Prostate gland (tissue), 2 donors: Measurements from ENCODE around the gene BDNF. TPM values are rescaled to one million over a fixed set of nuclear protein-coding genes. Genes with fewer than 3 reads are reported as not detected.

Source experiments
- DNase-seq: peaks from one replicate; pipeline ENCODE4 v3.0.0-alpha.2; 2019; ENCODE audit warnings: low spot score
- H3K27ac ChIP-seq, 2 donors: fragments of 200-600 bp; sonication (generic); 2 replicates each; pipeline ENCODE4 v1.5.1; 2017 to 2019
- H3K27me3 ChIP-seq: fragments of 200-600 bp; sonication (generic); replicated peaks from 2 replicates; pipeline ENCODE4 v1.5.1; 2019; ENCODE audit not compliant: insufficient read depth
- H3K36me3 ChIP-seq, 2 donors: fragments of 200-600 bp; sonication (generic); 1 replicate in 1 of 2; 2 replicates in 1 of 2; pipeline versions ENCODE4 v1.5.1 to v1.8.1; 2017 to 2019
- H3K4me1 ChIP-seq: fragments of 200-600 bp; sonication (generic); replicated peaks from 2 replicates; pipeline ENCODE4 v1.5.1; 2019
- H3K4me3 ChIP-seq, 2 donors: fragments of 200-600 bp; sonication (generic); 2 replicates each; pipeline ENCODE4 v1.5.1; 2017 to 2019
- H3K9me3 ChIP-seq: fragments of 200-600 bp; sonication (generic); 2 replicates; pipeline ENCODE4 v1.5.1; 2017
- CTCF ChIP-seq, 4 experiments: fragments of 200-600 bp in 2 of 4; fragments of 450-650 bp in 2 of 4; sonication (generic) in 2 of 4; IDR thresholded peaks; 1 replicate in 3 of 4; 2 replicates in 1 of 4; pipeline ENCODE4 v1.5.1; 2016 to 2019; ENCODE audit warnings: antibody characterized with exemption in 4 of 4, mild to moderate bottlenecking in 2 of 4, moderate library complexity in 2 of 4
- POLR2A ChIP-seq: fragments of 450-650 bp; IDR thresholded peaks from one replicate; pipeline ENCODE4 v1.6.1; 2016; ENCODE audit warnings: antibody characterized with exemption, mild to moderate bottlenecking
- POLR2AphosphoS5 ChIP-seq: sonication (generic); formaldehyde crosslinking; IDR thresholded peaks from one replicate; pipeline ENCODE4 v1.6.1; 2017; ENCODE audit warnings: antibody characterized with exemption
- WGBS: methylation state at CpG from one replicate; pipeline ENCODE4 v1.1.5; 2018; 5-methylcytosine and 5-hydroxymethylcytosine counted together
- intact Hi-C: fragments of 100-400 bp; cut with DNase I; formaldehyde crosslinking; loops from one replicate; pipeline ENCODE4 v1.14.2; 2022
- total RNA-seq, 2 donors: library from RNA; depleted of rRNA; stranded (reverse); fragments of >200 nt; gene quantifications; one replicate each; pipeline ENCODE4 v1.1.0, GENCODE V29; 2016

BDNF gene
- total RNA-seq, 2 donors from 2014 or later = 0.87 to 2.5 TPM

- H3K4me3 ChIP-seq = no peak overlapping the region
- no peaks in the 10 kb centered on the region for H3K36me3 ChIP-seq
- DNase-seq = no peak
- H3K9me3 ChIP-seq = no peaks in the 10 kb centered on the region
- no peaks in the 10 kb centered on the region for H3K4me1 ChIP-seq
- peaks cover 17% of the 10 kb centered on the region for H3K27me3 ChIP-seq
- TF ChIP-seq POLR2A (no peak), CTCF (IDR thresholded peaks at IDR 0.05) (no peak), POLR2AphosphoS5 (no peak)
- intact Hi-C loops = no loop called here
- no peak overlapping the region for H3K27ac ChIP-seq
Measured at GRCh38 chr11:27717377-27717776, 17.1 kb upstream of the BDNF start.

DNA sequence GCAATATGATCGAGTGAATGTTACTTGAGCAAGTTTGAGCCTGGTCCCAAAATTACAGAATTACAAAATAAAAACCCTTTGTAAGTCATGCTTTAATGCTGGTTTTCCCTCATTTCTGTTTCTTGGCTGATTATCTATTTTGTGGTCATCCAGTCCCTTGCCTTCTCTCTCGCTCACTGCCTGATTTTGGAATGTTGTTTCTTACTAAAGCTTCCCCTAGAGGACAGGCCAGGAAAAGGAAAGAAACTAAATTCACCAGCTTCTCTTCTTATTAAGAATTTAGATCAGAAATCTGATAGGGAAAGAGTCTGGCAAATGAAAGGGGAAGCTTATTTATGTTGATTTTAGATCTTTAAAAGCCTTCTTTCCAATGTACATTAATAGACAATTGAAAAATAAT, 16.6 kb upstream of the BDNF start:
- 39% methylated on average over 2 of the region's 2 CpGs for WGBS
- TF ChIP-seq POLR2A (no peak), POLR2AphosphoS5 (no peak), CTCF (IDR thresholded peaks at IDR 0.05) (no peak)
- DNase-seq = no peak
- Histone ChIP-seq H3K27ac (no peak overlapping the region), H3K4me1 (no peaks in the 10 kb centered on the region), H3K9me3 (no peaks in the 10 kb centered on the region), H3K27me3 (peaks cover 17% of the 10 kb centered on the region), H3K36me3 (no peaks in the 10 kb centered on the region), H3K4me3 (no peak overlapping the region)
- intact Hi-C loops = no loop called here

- Histone ChIP-seq H3K9me3 (no peaks in the 10 kb centered on the region), H3K4me1 (no peaks in the 10 kb centered on the region), H3K36me3 (no peaks in the 10 kb centered on the region), H3K27ac (no peak overlapping the region), H3K4me3 (no peak overlapping the region), H3K27me3 (peaks cover 17% of the 10 kb centered on the region)
- DNase-seq = no peak
- 47% methylated on average over 2 of the region's 2 CpGs for WGBS
- TF ChIP-seq CTCF (IDR thresholded peaks at IDR 0.05) = no peak
- no peak for TF ChIP-seq POLR2A
- intact Hi-C loops = no loop called here
Measured at GRCh38 chr11:27716216-27716615, 16.0 kb upstream of the BDNF start.

- H3K4me3 ChIP-seq = no peak overlapping the region
- TF ChIP-seq POLR2A (no peak), POLR2AphosphoS5 (no peak), CTCF (IDR thresholded peaks at IDR 0.05) (no peak)
- no peak overlapping the region for H3K27ac ChIP-seq
- no peaks in the 10 kb centered on the region for H3K4me1 ChIP-seq
- intact Hi-C loops = no loop called here
- no peaks in the 10 kb centered on the region for H3K27me3 ChIP-seq
- no peaks in the 10 kb centered on the region for H3K36me3 ChIP-seq
- H3K9me3 ChIP-seq = no peaks in the 10 kb centered on the region
- 31% methylated on average over 1 of the region's 1 CpG for WGBS
- no peak for DNase-seq
Measured at GRCh38 chr11:27711725-27712124, 11.5 kb upstream of the BDNF start.

GRCh38 chr11:27710536-27710935, 10.3 kb upstream of the BDNF start:
- intact Hi-C loops = no loop called here
- no peaks in the 10 kb centered on the region for H3K4me1 ChIP-seq
- H3K4me3 ChIP-seq = no peak overlapping the region
- H3K9me3 ChIP-seq = no peaks in the 10 kb centered on the region
- no peak for DNase-seq
- H3K27ac ChIP-seq = no peak overlapping the region
- TF ChIP-seq CTCF (IDR thresholded peaks at IDR 0.05) (no peak), POLR2A (no peak), POLR2AphosphoS5 (no peak)
- H3K36me3 ChIP-seq = no peaks in the 10 kb centered on the region
- 18% methylated on average over 2 of the region's 2 CpGs for WGBS
- H3K27me3 ChIP-seq = no peaks in the 10 kb centered on the region
